GM19099 (cell line): ENCODE measurements around the gene NMT1.

ENCODE experiments used
- POLR2A ChIP-seq: IDR thresholded peaks from 3 replicates; pipeline ENCODE4 v1.6.1; 2011; ENCODE audit warnings: low read depth; ENCODE audit not compliant: insufficient read length; ENCODE audit errors: extremely low read depth

Gene NMT1

DNA sequence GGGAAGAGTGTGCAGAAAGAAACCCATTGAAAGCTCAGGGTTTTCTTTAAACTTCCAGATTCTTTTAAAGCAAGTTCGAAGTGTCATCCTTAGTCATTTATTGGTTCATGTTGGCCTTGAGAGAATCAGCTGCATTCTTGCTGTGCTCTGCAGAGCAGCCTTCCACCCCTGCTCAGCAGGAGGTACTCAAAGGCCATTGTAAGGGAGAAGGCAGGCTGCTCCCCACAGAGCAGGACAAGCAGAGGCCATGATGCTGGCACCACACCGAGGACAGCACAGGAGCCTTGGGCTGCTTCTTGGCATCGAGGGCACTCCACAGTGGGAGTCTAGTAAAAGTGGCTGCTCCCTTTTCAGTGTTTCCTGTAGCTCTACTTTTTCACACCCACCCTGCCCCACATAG is 29.6 kb downstream of the NMT1 start:
- TF ChIP-seq POLR2A: no peak

DNA sequence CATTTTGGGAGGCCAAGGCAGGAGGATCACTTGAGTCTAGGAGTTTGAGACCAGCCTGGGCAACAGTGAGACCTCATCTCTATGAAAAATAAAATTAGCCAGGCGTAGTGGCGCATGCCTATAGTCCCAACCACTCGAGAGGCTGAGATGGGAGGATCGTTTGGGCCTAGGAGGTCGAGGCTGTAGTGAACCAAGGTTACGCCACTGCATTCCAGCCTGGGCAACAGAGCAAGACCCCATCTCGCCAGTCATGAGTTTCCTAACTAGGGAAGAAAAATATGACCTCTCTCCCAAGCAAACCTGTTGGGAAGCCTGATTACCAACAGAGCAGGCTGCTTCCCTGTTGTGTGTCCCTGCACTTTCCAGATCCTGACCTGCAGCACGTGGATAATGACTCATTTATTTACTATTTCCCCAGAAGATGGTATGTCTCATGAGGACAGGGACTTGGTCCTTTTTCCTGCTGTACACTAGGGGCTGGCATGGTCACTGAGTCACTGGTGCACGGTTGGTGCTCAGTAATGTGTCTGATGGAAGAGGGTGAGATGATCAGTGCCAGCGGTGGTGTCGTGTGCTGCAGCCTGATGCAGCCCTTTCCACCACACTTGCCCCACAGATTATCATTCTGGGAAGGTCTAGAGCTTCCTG is 30.8 kb downstream of the NMT1 start:
- TF ChIP-seq POLR2A: no peak

DNA sequence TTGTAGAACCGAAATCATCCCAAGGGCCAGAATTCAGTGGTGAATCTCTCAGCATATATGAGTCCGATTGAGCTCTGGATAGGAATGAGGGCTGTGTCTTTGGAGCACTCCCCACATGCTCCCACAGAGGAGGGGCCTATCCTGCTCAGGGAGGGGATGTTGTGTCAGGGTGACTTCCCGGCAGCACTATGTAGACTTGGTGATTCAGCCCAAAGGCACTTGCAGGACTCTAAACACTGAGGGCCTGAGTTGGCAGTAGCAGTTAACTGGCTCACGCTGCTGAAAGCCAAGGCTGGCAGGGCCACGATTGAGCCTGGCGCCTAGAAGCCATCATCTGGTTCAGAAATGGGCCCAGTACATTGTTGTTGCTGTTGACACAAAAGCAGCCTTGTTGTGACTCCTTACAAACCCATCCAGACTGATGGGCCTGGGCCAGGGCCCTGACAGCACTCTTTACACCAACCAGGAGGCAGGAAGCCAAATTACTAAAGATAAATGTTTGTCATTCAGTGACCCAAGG is 31.9 kb downstream of the NMT1 start:
- no peak for TF ChIP-seq POLR2A

DNA sequence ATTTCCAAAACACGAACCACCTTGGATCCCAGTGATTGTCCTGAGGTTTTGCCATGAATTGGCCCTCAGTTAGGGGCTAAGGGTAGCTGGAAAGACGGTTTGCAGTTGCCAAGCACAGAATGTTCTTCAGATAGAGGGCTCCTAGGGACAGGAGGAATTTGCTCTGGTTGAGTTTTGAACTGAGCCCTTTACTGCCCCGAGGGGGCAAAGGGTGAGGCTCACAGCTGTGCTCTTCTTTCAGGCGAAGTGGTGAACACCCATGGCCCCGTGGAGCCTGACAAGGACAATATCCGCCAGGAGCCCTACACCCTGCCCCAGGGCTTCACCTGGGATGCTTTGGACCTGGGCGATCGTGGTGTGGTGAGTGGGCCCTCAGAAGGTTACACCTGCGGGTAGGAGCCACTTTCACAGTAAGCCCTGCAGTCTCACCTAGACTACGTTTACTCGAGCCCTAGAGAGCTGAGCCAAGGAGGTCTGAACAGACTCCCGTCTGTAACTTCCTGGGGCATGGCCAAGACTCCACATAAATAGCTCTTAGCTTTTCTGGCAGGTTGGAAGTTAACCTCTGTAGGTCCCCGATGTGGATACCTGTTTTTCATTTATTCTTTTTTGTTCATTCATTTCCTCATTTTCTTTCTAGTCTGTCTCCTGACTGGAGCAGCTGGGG is 32.5 kb downstream of the NMT1 start:
- TF ChIP-seq POLR2A: no peak

DNA sequence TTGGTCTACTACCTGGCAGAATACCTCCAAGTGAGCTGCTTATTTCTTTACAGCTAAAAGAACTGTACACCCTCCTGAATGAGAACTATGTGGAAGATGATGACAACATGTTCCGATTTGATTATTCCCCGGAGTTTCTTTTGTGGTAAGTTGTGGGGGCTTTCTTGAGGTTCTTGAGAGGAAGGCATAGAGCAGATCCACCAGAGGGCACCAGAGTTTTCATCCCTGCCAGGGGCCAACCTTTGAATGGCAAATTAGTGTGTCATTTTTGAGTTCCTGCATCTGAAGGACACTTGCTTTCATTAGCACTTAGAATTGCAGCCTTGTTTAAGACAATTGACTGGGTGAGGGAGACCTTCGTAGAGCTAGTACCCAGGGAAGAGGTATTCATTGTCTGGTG is 35.0 kb downstream of the NMT1 start:
- TF ChIP-seq POLR2A: no peak

DNA sequence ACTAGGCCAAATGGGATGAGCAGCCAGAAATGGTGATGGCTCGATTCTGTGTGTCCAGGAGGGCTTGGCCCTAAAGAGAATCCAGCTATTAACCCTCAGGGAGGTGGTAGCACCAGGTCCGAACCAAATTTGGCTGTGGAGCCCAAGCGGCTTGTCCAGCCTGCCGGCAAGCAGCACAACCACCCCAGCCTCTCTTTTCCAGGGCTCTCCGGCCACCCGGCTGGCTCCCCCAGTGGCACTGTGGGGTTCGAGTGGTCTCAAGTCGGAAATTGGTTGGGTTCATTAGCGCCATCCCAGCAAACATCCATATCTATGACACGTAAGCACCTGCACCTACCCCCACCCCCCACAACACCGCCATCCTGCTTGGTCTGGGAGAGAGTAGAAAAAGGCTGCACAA is 35.8 kb downstream of the NMT1 start:
- TF ChIP-seq POLR2A: no peak

DNA sequence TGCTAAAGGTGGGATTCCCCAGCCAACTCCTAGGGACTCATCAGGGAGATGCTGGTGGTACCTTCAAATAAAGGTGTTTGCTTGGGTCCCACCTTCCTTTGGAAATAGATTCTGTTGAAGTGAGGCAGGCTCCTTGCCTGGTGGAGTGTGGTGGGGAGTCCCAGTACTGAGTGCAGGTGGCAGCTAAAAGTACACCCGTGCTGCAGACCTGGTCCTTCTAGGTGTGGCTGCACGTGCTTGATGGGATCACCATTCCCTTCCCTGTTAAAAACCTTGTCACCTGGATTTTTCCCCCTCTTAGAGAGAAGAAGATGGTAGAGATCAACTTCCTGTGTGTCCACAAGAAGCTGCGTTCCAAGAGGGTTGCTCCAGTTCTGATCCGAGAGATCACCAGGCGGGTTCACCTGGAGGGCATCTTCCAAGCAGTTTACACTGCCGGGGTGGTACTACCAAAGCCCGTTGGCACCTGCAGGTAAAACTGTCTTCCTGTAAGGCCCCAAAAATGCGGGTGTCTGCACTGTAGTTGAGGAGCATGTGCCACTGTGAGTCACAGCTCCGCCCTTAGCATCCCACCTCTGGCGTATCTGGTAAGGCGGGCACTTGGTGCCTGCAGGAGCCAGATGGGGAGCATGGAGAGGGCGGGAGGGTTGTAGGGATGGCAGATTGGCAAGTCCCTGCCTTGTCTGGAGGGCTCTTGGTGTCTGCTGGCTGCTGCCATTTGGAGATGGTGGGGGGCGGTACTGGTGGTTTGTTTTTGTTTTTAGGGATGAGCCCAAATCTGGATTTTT is 37.2 kb downstream of the NMT1 start:
- no peak for TF ChIP-seq POLR2A

DNA sequence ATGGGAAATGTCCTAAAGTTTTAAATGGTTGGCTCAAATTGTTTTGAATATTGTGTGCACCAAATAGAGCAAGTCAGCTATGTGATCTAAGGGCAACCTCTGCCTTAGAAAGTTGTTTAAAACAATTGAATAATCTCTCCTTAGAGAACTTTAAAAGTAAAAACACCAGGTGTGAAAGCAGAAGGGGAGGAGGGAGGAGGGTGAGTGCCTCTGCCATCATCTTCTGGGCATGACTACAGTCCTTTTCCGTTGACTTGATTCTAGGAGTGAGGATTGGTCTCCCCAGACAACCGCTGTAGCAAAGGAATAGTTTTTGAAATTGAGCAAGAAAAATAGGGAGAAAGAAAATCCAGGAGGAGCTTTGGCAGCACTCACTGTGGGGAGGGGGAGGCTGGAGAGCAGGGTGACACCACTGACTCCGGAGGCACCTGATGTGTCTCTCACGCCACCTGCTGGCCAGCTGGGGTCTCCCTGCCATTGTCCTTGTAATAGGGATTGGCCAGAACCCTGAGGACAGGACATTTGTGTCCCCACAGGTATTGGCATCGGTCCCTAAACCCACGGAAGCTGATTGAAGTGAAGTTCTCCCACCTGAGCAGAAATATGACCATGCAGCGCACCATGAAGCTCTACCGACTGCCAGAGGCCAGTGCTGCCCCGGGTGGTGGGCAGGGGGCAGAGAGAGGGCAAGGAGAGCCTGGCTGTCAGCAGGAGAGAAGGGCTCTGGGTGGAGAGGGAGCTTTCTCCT is 37.9 kb downstream of the NMT1 start:
- no peak for TF ChIP-seq POLR2A

DNA sequence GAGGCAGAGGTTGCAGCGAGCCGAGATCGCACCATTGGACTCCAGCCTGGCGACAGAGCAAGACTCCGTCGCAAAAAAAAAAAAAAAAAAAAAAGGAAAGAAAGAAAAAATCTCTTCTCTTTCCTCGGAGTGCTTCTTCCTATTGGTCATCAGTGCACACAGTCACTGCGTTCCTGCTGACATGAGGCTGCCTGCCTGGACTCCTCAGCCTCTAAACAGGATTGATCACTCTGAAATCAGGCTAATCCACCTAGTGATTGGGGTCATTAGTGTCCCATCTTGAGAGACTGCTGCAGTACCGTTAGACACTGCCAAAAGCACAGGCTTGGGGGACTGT is 40.4 kb downstream of the NMT1 start:
- TF ChIP-seq POLR2A: no peak

DNA sequence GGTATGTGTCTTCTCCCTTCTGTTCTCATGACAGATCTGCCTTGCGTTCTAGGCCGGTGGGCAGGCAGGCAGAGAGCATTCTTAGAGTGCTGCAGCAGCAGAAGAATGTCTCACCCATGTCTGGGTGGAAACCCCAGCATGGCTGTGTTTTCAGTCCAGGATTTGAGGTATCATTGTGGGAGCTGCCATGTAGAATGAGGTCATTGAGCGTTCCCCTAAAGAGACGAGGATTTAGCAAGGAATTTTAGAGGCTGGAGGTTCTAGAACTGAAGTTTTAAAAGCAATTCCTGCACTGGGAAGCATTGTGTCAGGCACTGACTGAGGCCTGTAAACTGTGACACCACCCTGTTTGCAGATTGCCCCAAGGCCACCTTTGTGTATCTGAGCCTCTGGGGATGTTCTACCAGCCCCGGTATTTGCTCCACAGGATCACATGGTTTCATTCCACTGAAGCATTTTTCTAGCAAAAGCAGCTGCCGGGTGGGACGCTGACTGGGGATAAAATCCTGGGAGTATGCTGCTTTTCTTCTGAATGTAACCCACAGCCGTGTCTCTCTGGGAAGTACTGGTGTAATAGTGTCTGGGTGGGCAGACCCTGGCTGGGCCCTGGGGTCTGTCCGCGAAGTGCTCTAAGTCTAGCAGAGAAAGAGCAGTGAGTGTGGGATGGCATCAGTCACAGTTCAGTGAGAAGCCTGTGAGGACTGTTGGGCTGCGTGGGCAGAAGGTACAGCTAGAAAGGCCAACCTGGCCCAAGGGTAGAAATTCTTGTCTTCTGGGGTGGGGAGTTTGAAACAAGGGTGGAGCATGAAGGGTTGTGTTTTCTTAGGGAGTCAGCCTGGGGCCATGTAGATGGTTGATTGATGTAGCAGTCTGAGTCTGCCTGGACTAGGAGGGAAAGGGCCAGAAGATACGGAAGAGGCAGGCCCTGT is 41.0 kb downstream of the NMT1 start:
- TF ChIP-seq POLR2A: no peak

DNA sequence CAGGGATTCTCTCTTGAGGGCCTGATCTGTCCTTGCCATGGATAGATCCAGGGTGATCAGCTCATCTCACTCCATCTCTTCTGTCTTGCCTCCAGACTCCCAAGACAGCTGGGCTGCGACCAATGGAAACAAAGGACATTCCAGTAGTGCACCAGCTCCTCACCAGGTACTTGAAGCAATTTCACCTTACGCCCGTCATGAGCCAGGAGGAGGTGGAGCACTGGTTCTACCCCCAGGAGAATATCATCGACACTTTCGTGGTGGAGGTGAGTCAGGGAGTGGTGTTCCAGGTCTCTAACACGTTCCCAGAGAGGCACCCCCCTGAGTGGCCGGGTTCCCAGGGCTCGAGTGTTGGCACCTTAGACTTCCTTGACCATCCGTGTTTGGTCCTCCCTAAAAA is 41.7 kb downstream of the NMT1 start:
- no peak for TF ChIP-seq POLR2A

DNA sequence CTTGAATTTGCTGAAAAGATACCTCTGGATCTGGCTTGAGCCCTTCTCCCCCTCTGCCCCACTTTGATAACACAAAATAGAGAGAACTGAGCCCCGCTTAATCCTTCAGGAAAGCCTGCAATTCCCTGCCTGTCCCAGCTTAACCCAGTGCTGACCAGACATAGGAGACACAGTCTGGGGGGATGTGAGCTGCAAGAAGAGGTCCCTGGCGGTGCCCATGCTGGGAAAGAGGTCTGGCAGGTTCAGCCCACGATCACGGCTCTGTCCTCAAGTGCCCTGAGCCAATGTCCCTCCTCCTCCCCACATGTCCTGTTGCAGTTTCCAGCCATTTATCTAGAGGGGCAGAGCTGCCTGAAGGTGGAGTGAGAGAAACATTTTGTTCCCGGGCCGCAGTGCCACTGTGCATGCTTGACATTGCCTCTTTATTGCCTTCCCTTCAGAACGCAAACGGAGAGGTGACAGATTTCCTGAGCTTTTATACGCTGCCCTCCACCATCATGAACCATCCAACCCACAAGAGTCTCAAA is 42.2 kb downstream of the NMT1 start:
- no peak for TF ChIP-seq POLR2A

DNA sequence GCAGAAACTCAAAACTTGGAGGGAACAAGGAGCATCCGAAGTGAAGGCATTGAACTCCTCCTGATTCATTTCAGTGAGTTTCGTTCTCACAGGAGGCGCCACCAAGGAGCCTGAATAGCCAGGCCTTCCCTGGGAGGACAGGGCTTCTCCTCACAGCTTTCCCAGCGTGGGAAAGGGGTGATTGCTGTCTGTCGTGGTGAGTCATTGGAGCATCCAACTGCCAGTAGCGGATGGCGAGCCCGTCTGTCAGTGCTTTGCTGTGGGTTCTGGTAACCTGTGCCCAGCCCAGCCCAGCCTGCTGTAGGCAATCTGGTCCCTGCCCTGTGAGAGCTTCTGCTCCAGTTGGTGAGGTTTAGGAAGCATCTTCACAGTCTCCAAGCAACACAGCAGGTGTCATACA is 42.9 kb downstream of the NMT1 start:
- TF ChIP-seq POLR2A: no peak

DNA sequence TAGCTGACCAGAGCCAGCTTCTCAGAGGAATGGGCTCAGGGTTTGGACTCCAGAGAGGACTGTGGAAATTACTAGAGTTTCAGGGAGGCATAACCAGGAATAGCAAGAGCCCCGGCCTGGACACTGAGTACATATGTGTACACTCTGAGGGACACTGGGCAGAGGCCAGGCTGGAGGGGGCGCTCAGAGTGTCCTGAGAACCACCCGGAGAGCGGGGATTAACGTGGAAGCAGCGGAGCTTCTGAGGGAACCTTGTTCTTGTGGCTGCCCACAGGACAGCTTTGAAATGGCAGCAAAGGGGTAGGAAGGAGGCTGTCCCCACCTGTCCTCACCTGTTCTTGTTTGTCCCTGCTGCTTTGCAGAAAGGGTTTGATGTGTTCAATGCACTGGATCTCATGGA is 43.4 kb downstream of the NMT1 start:
- no peak for TF ChIP-seq POLR2A
